ENCODE results near the gene IL9. TPM values are rescaled to one million over a fixed set of nuclear protein-coding genes. Genes with fewer than 3 reads are reported as not detected.
A peak's percentile ranks its signal among the peaks of the same experiment; 100 is the strongest.

The IL9 gene
- total and polyA plus RNA-seq, 2 of the 13 experiments (the other 11 are each of a cell fraction or from before 2014, with no cell fraction given): not detected

- TF ChIP-seq ZNF687 (CRISPR knock-in tag; IDR thresholded peaks at IDR 0.05) (no peak), MBNL3 (CRISPR knock-in tag; conservative IDR thresholded peaks at IDR 0.05) (no peak), EZH2 (conservative IDR thresholded peaks at IDR 0.05; ENCODE audit: low read depth, low read length) (no peak), MYNN (CRISPR knock-in tag; IDR thresholded peaks at IDR 0.05; ENCODE audit: low read depth) (no peak), ZNF784 (CRISPR knock-in tag; IDR thresholded peaks at IDR 0.05; ENCODE audit: borderline replicate concordance) (no peak), ARID5B (CRISPR knock-in tag; IDR thresholded peaks at IDR 0.05) (0 out of 2 replicates have a peak, but pooled peaks have one; percentile 45), ZMAT3 (CRISPR knock-in tag; conservative IDR thresholded peaks at IDR 0.05) (no peak), TGIF2 (CRISPR knock-in tag; IDR thresholded peaks at IDR 0.05) (0 out of 2 replicates have a peak, but pooled peaks have one; percentile 21), CEBPZ (IDR thresholded peaks at IDR 0.05; ENCODE audit: low read length) (no peak)
Measured at GRCh38 chr5:135868681-135869080, 27.0 kb downstream of the IL9 start (continued).
